HepG2 (cell line): ENCODE results near the gene NAP1L1. TPM values are rescaled to one million over a fixed set of nuclear protein-coding genes. Genes with fewer than 3 reads are reported as not detected.

ENCODE experiments used
- ADNP ChIP-seq: sonication (generic); formaldehyde crosslinking; IDR thresholded peaks from 2 replicates; pipeline ENCODE4 v1.4.0; 2020; ENCODE audit warnings: missing genetic modification reagents
- AGO2 ChIP-seq: fragments of 200-400 bp; formaldehyde crosslinking; optimal IDR thresholded peaks from 2 replicates; pipeline ENCODE3; 2017; ENCODE audit warnings: mild to moderate bottlenecking, low read depth, low read length, moderate library complexity
- AHR ChIP-seq: IDR thresholded peaks from 2 replicates; pipeline ENCODE4 v1.6.1; 2018; ENCODE audit warnings: missing genetic modification reagents, missing compliant biosample characterization
- FOSL1 ChIP-seq: sonication (generic); formaldehyde crosslinking; IDR thresholded peaks from 2 replicates; pipeline ENCODE4 v1.9.0; 2021; ENCODE audit warnings: missing genetic modification reagents, borderline replicate concordance
- GATA4 ChIP-seq: sonication (generic); IDR thresholded peaks from 2 replicates; pipeline ENCODE4 v1.6.1; 2016; ENCODE audit warnings: antibody characterized with exemption, low read depth, borderline replicate concordance
- GATAD1 ChIP-seq: IDR thresholded peaks from 2 replicates; pipeline ENCODE4 v1.6.1; 2016; ENCODE audit warnings: missing genetic modification reagents, missing compliant biosample characterization
- HNRNPK ChIP-seq: fragments of 200-400 bp; formaldehyde crosslinking; IDR thresholded peaks from 2 replicates; pipeline ENCODE4 v1.6.1; 2018; ENCODE audit warnings: low read length, low read depth, moderate library complexity, mild to moderate bottlenecking; ENCODE audit not compliant: poor library complexity, severe bottlenecking
- MATR3 ChIP-seq: sonication (generic); formaldehyde crosslinking; IDR thresholded peaks from 2 replicates; pipeline ENCODE4 v1.4.0; 2020; ENCODE audit warnings: missing genetic modification reagents
- MIXL1 ChIP-seq: IDR thresholded peaks from 2 replicates; pipeline ENCODE4 v1.6.1; 2016
- MXD4 ChIP-seq: IDR thresholded peaks from 2 replicates; pipeline ENCODE4 v1.6.1; 2016; ENCODE audit warnings: mild to moderate bottlenecking, missing biosample characterization, missing genetic modification reagents
- NFIB ChIP-seq: sonication (generic); formaldehyde crosslinking; IDR thresholded peaks from 2 replicates; pipeline ENCODE4 v1.9.0; 2021; ENCODE audit warnings: missing genetic modification reagents, mild to moderate bottlenecking, borderline replicate concordance
- NKX3-1 ChIP-seq: sonication (generic); formaldehyde crosslinking; IDR thresholded peaks from 2 replicates; pipeline ENCODE4 v1.5.0; 2020; ENCODE audit warnings: missing genetic modification reagents
- PBX3 ChIP-seq: sonication (generic); formaldehyde crosslinking; IDR thresholded peaks from 2 replicates; pipeline ENCODE4 v1.8.1; 2023; ENCODE audit warnings: missing genetic modification reagents, inconsistent platforms, borderline replicate concordance
- PITX1 ChIP-seq: sonication (generic); formaldehyde crosslinking; IDR thresholded peaks from 2 replicates; pipeline ENCODE4 v1.5.1; 2020; ENCODE audit warnings: mild to moderate bottlenecking, missing genetic modification reagents
- PRPF4 ChIP-seq: fragments of 200-400 bp; formaldehyde crosslinking; IDR thresholded peaks from 2 replicates; pipeline ENCODE4 v1.6.1; 2016; ENCODE audit warnings: low read length, low read depth; ENCODE audit not compliant: poor library complexity, severe bottlenecking
- SKI ChIP-seq: fragments of 450-650 bp; IDR thresholded peaks from one replicate; pipeline ENCODE4 v1.6.1; 2018; ENCODE audit warnings: mild to moderate bottlenecking; ENCODE audit not compliant: partially characterized antibody
- SOX6 ChIP-seq, 2 experiments: fragments of 450-650 bp in 1 of 2; sonication (generic) in 1 of 2; formaldehyde crosslinking in 1 of 2; IDR thresholded peaks; 2 replicates each; pipeline versions ENCODE4 v1.4.0 to v1.6.1; 2017 to 2020; ENCODE audit warnings: antibody characterized with exemption in 1 of 2, mild to moderate bottlenecking in 1 of 2, missing genetic modification reagents in 1 of 2
- SP4 ChIP-seq: sonication (generic); formaldehyde crosslinking; IDR thresholded peaks from 2 replicates; pipeline ENCODE4 v1.8.1; 2023; ENCODE audit warnings: mild to moderate bottlenecking, missing genetic modification reagents
- TEAD2 ChIP-seq: sonication (generic); formaldehyde crosslinking; IDR thresholded peaks from 2 replicates; pipeline ENCODE4 v1.9.0; 2021; ENCODE audit warnings: missing genetic modification reagents
- XRCC5 ChIP-seq: fragments of 200-400 bp; formaldehyde crosslinking; optimal IDR thresholded peaks from 2 replicates; pipeline ENCODE3; 2017; ENCODE audit warnings: mild to moderate bottlenecking, low read length
- ZNF205 ChIP-seq: IDR thresholded peaks from 2 replicates; pipeline ENCODE4 v1.6.1; 2018; ENCODE audit warnings: missing biosample characterization, missing genetic modification reagents
- ZNF207 ChIP-seq: fragments of 450-650 bp; IDR thresholded peaks from 2 replicates; pipeline ENCODE4 v1.6.1; 2016; ENCODE audit warnings: antibody characterized with exemption, borderline replicate concordance
- ZNF333 ChIP-seq: sonication (generic); formaldehyde crosslinking; IDR thresholded peaks from 2 replicates; pipeline ENCODE4 v1.4.0; 2020; ENCODE audit warnings: mild to moderate bottlenecking, missing genetic modification reagents, borderline replicate concordance
- ZNF567 ChIP-seq: sonication (generic); formaldehyde crosslinking; IDR thresholded peaks from 2 replicates; pipeline ENCODE4 v1.8.1; 2023; ENCODE audit warnings: mild to moderate bottlenecking, missing genetic modification reagents, borderline replicate concordance
- ZNF709 ChIP-seq: sonication (generic); formaldehyde crosslinking; IDR thresholded peaks from 2 replicates; pipeline ENCODE4 v1.5.0; 2020; ENCODE audit warnings: mild to moderate bottlenecking, missing genetic modification reagents
- ZNF710 ChIP-seq: sonication (generic); formaldehyde crosslinking; IDR thresholded peaks from 2 replicates; pipeline ENCODE4 v1.5.0; 2020; ENCODE audit warnings: mild to moderate bottlenecking, missing genetic modification reagents, borderline replicate concordance
- ZNF737 ChIP-seq: sonication (generic); formaldehyde crosslinking; IDR thresholded peaks from 2 replicates; pipeline ENCODE4 v1.5.0; 2020; ENCODE audit warnings: missing genetic modification reagents, mild to moderate bottlenecking, borderline replicate concordance
- ZNF75D ChIP-seq: sonication (generic); formaldehyde crosslinking; IDR thresholded peaks from 2 replicates; pipeline ENCODE4 v1.8.1; 2023; ENCODE audit warnings: missing genetic modification reagents, mild to moderate bottlenecking, borderline replicate concordance
- ZNF776 ChIP-seq: sonication (generic); formaldehyde crosslinking; IDR thresholded peaks from 2 replicates; pipeline ENCODE4 v1.4.0; 2020; ENCODE audit warnings: mild to moderate bottlenecking, missing genetic modification reagents
- ZNF878 ChIP-seq: sonication (generic); formaldehyde crosslinking; IDR thresholded peaks from 2 replicates; pipeline ENCODE4 v1.8.1; 2023; ENCODE audit warnings: mild to moderate bottlenecking, missing genetic modification reagents, moderate library complexity
- polyA plus RNA-seq, 8 experiments: library from polyadenylated mRNA; depleted of rRNA in 3 of 8; stranded (reverse) in 7 of 8; unstranded in 1 of 8; fragments of >200 nt; fragmentation: Illumina TruSeq in 4 of 8; extraction: Trizol in 4 of 8; gene quantifications; 2 replicates each; pipeline versions ENCODE4 v1.2.1 to v1.2.3, GENCODE V29; 2011 to 2016; ENCODE audit warnings: low read depth in 4 of 8, missing spikeins in 1 of 8, mixed read lengths in 1 of 8; ENCODE audit not compliant: insufficient read depth in 1 of 8
- total RNA-seq, 5 experiments: library from RNA; depleted of rRNA; stranded (reverse); fragments of >200 nt; fragmentation: Illumina TruSeq; extraction: Trizol; gene quantifications; 2 replicates each; pipeline ENCODE4 v1.2.3, GENCODE V29; 2016; ENCODE audit warnings: low read depth in 1 of 5

Gene NAP1L1
- total and polyA plus RNA-seq, 2 of the 13 experiments (the other 11 are each of a cell fraction or from before 2014, with no cell fraction given), result 207 to 309 TPM

- no peak for TF ChIP-seq ZNF737
- 0 out of 2 replicates have a peak, but pooled peaks have one; percentile 72 for TF ChIP-seq PITX1 (CRISPR knock-in tag)
- TF ChIP-seq ZNF205 (CRISPR knock-in tag), result no peak; the same call in none of the 2 replicates
- TF ChIP-seq PBX3 (CRISPR knock-in tag), result peak; percentile 76; the same call in 1 of the 2 replicates
- TF ChIP-seq ZNF567 (CRISPR knock-in tag), result no peak
- TF ChIP-seq AGO2, result peak; percentile 98
- peak; percentile 92 for TF ChIP-seq MXD4
- TF ChIP-seq ZNF333 (CRISPR knock-in tag), result no peak; the same call in 1 of the 2 replicates
- TF ChIP-seq PRPF4, result no peak
- no peak; the same call in 1 of the 2 replicates for TF ChIP-seq GATA4
- TF ChIP-seq HNRNPK, result no peak
- no peak for TF ChIP-seq MATR3 (CRISPR knock-in tag)
- TF ChIP-seq ZNF878, result peak; percentile 98
- peak; percentile 65 for TF ChIP-seq GATAD1 (CRISPR knock-in tag)
- no peak for TF ChIP-seq ZNF207
- peak; percentile 46; the same call in 1 of the 2 replicates for TF ChIP-seq FOSL1 (CRISPR knock-in tag)
- TF ChIP-seq NFIB (CRISPR knock-in tag), result no peak
- no peak for TF ChIP-seq XRCC5
- TF ChIP-seq TEAD2 (CRISPR knock-in tag), result 0 out of 2 replicates have a peak, but pooled peaks have one; percentile 28
- peak; percentile 81 for TF ChIP-seq SKI
- no peak for TF ChIP-seq ADNP (CRISPR knock-in tag)
- TF ChIP-seq ZNF710 (CRISPR knock-in tag), result no peak; the same call in 1 of the 2 replicates
- peak; percentile 65; the same call in 1 of the 2 replicates for TF ChIP-seq MIXL1 (CRISPR knock-in tag)
- no peak for TF ChIP-seq SOX6 (IDR thresholded peaks at IDR 0.05)
- peak; percentile 90 for TF ChIP-seq SOX6 (CRISPR knock-in tag; IDR thresholded peaks at IDR 0.05)
- peak; percentile 77 for TF ChIP-seq ZNF709 (CRISPR knock-in tag)
- TF ChIP-seq SP4 (CRISPR knock-in tag), result peak; percentile 71
- TF ChIP-seq AHR, result no peak
- no peak; the same call in 1 of the 2 replicates for TF ChIP-seq ZNF776 (CRISPR knock-in tag)
- TF ChIP-seq ZNF75D, result peak; percentile 66; the same call in 1 of the 2 replicates
- TF ChIP-seq NKX3-1 (CRISPR knock-in tag), result peak; percentile 97
Observed at GRCh38 chr12:76031414-76032042, 53.0 kb downstream of the NAP1L1 start, which contains the start of gene PHLDA1 (continued).
